Stomach (tissue), 4 donors: ENCODE measurements around the gene SSH2.

Experiments
- CTCF ChIP-seq, 7 experiments: fragments of 450-650 bp in 4 of 7; fragments of 200-600 bp in 3 of 7; sonication (generic) in 3 of 7; IDR thresholded peaks; one replicate each; pipeline ENCODE4 v1.5.1; 2016 to 2019; ENCODE audit warnings: antibody characterized with exemption in 7 of 7, control low read depth in 2 of 7, mild to moderate bottlenecking in 1 of 7
- EP300 ChIP-seq: sonication (generic); formaldehyde crosslinking; IDR thresholded peaks from one replicate; pipeline ENCODE4 v1.6.1; 2017; ENCODE audit warnings: antibody characterized with exemption
- POLR2A ChIP-seq, 4 donors: fragments of 450-650 bp; IDR thresholded peaks; one replicate each; pipeline ENCODE4 v1.6.1; 2016; ENCODE audit warnings: antibody characterized with exemption in 4 of 4, control low read depth in 2 of 4, mild to moderate bottlenecking in 1 of 4, moderate library complexity in 1 of 4

- TF ChIP-seq CTCF (IDR thresholded peaks at IDR 0.05) (no peak), EP300 (no peak), POLR2A (IDR thresholded peaks at IDR 0.05) (no peak)
Observed at GRCh38 chr17:29835435-29836351, 94.3 kb downstream of the SSH2 start.
